DMS79 treated with DMSO at 0.1 percent for 48 hours (cell line): ENCODE measurements around the gene YRDC.
"Not testable (repeated sequence)": the region's sequence is repeated elsewhere in the genome, so short reads cannot be mapped to it uniquely, and the experiment has no call there.

Experiments used
- DNase-seq: peaks from one replicate; lab custom pipeline; 2025; lab: John Stamatoyannopoulos, UW

Gene YRDC

GRCh38 chr1:37771440-37771839 lies 36.6 kb downstream of the YRDC start:
- DNase-seq = not testable (repeated sequence)

GRCh38 chr1:37767488-37767887 lies 40.5 kb downstream of the YRDC start:
- DNase-seq = no peak

- peak; percentile 41 for DNase-seq
Observed at GRCh38 chr1:37765916-37766664, 41.9 kb downstream of the YRDC start.

GRCh38 chr1:37764888-37765441 lies 43.0 kb downstream of the YRDC start, which contains the start of gene EPHA10:
EPHA10 (minus strand) TSS chr1:37765120; CDS start chr1:37765066, 54 bp downstream.
- DNase-seq = peak; percentile 83

GRCh38 chr1:37764414-37764825 lies 43.6 kb downstream of the YRDC start:
- peak; percentile 42 for DNase-seq

- no peak for DNase-seq
Observed at GRCh38 chr1:37763791-37764413, 44.1 kb downstream of the YRDC start.

GRCh38 chr1:37762516-37762915 lies 45.5 kb downstream of the YRDC start:
- no peak for DNase-seq

GRCh38 chr1:37761416-37762095 lies 46.5 kb downstream of the YRDC start:
- DNase-seq = no peak

GRCh38 chr1:37759451-37759850 lies 48.6 kb downstream of the YRDC start:
- no peak for DNase-seq

GRCh38 chr1:37755951-37756560 lies 52.0 kb downstream of the YRDC start:
- DNase-seq = no peak

GRCh38 chr1:37755290-37755689 lies 52.7 kb downstream of the YRDC start:
- DNase-seq = peak; percentile 5

GRCh38 chr1:37753473-37754321 lies 54.3 kb downstream of the YRDC start:
- DNase-seq = peak; percentile 4
